Ramos (cell line): ENCODE data around the gene RAB4A.

Source experiments
- in situ Hi-C: fragments of 300-500 bp; cut with MboI; formaldehyde crosslinking; loops from one replicate; pipeline ENCODE4 v1.14.3; 2022; ENCODE audit warnings: low sequenced_read_pairs; ENCODE audit not compliant: unreplicated experiment

Gene RAB4A, protein sequence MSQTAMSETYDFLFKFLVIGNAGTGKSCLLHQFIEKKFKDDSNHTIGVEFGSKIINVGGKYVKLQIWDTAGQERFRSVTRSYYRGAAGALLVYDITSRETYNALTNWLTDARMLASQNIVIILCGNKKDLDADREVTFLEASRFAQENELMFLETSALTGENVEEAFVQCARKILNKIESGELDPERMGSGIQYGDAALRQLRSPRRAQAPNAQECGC

GRCh38 chr1:229270547-229271447 lies at the start of gene RAB4A:
RAB4A (plus strand) TSS chr1:229271111; CDS start chr1:229271340, 229 bp downstream.
- in situ Hi-C loops, result loop anchor here (25.0 kb wide), 1 partner anchor 1042 kb away; no protein-coding TSS in a partner anchor

DNA sequence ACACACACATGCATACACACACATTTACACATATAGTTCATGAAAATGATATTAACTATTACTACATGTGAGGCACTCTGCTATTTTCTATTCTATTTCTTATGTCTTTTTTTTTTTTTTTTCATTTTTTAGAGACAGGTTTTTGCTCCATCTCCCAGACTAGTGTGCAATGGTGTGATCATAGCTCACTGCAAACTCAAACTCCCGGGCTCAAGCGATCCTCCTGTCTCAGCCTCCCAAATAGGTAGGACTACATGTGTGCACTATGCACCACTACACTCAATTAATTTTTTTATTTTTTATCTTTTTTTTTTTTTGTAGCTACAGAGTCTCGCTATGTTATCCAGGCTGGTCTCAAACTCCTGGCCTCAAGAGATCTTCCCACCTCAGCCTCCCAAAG lies 48.8 kb upstream of the RAB4A start:
- in situ Hi-C loops, result no loop called here

DNA sequence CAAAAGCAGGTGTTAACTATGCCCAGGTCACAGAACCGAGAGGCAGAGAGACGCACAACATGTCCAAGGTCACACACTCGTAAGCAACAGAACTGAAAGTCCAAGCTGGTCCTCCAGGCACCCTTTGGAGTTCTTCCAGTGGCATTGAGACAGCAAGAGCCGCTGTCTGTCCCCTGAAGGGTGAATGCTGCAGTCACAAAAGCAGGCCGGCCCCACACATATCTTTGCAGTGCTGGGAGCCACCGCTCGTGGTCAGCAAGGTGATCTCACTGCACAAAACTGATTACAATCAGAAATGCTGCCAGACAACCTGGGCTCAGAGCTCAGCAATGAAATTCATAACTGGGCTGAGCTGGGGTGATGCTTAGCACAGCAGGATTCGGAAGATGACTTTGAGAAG lies 47.4 kb upstream of the RAB4A start:
- in situ Hi-C loops, result no loop called here

GRCh38 chr1:229224308-229224707 lies 46.6 kb upstream of the RAB4A start:
- in situ Hi-C loops, result no loop called here

- in situ Hi-C loops, result no loop called here
These were observed 45.6 kb upstream of the RAB4A start for GRCh38 chr1:229225331-229225782.

DNA sequence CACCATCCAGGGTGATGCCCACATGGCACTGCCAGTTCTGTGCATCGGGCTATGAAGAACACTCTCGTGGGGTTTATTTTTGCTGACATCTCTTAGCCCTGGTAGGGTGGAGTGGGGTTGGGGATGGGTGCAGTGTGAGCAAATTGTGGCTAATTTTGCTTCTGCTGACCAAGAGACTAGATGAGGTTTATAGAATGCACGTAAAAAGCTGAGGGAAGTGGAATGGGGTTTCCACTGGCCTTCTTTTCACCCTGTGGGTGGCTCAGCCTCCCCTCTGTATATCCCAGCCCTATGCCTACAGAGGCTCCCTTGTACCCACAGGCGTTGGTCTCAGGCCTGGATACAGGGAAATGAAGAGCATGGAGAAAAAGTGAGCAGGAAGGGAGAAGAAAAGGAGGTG lies 44.1 kb upstream of the RAB4A start:
- in situ Hi-C loops, result no loop called here

- in situ Hi-C loops, result no loop called here
These were observed 43.5 kb upstream of the RAB4A start for GRCh38 chr1:229227298-229227919.

- in situ Hi-C loops, result no loop called here
These were observed 42.4 kb upstream of the RAB4A start for GRCh38 chr1:229228522-229228921.

GRCh38 chr1:229229137-229229720 lies 41.7 kb upstream of the RAB4A start:
- in situ Hi-C loops, result no loop called here

GRCh38 chr1:229229721-229230139 lies 41.2 kb upstream of the RAB4A start:
- in situ Hi-C loops, result loop anchor here (10.0 kb wide), 1 partner anchor 555 kb away; no protein-coding TSS in a partner anchor

DNA sequence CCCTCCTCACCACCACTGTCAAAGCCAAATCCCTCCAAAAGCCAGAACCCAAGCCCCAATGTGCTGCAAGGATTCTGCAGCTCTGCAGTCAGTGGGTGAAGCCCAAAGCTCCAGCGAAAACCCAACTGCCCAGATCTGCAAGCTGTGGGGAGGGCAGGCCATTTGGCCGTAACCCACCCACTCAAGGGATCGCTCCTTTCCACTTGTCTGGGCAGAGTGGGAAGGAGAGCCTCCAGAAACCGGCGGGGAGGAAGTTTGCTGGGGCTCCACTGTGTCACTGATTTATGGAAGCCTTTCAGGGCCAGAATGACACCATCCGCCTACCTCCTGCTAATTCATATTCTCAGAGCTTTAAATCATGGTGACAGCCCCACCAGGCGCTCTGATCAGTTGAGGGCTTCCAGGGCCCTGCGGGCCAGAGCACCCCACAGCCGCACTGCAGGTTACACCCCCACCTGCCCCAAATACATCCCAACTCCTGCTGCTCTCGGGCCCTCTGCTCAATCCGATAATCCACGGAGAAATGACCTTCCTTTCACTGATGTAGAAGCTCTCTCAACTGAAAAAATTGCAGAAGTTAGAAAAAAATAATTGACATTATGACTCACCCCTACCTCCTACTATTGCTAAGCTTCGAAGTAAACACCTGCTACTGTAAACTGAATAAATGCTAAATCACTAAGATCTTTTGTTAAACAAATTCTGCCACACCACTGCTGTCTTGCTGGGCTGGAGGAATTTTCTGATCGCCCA lies 40.6 kb upstream of the RAB4A start:
- in situ Hi-C loops, result loop anchor here (10.0 kb wide), 1 partner anchor 556 kb away; no protein-coding TSS in a partner anchor

DNA sequence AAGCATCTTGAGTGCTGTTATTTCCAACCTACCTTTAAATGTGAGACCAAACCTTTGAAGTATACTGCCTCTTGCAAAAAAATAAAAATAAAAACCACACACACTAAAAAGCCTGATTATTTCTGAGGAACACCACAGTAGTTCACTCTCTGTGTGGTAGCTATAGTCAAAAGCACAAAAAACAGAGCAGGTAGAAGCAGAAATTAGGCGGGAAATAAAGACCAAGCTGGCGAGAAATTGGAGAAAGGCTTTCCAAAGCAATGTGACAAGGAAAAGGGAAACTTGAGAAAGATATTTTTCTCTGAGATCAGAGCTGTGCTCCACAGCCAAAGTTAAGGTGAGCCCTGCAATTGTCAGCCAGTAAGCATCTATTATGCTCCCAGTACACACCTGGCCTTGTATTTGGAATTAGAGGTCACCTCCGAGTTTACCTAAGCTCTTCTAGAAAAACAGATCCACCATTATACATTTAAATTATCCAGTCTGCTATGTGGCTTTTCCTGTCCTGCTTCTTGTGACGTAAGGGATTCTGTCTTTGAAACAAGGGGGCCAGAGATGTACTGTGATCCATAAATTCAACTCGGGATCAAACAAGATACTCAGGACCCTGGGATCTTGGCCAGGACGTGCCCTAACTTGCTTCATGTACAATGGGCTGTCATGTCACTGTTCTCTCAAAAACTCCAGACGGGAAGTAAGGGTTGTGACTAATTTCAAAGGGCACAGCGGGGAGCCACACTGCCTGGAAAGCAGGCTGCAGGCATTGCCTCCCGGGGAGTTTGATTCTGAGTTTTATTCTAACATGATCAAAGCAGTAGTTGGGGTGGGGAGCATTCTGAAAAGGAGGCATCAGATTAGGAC lies 39.8 kb upstream of the RAB4A start:
- in situ Hi-C loops, result loop anchor here (10.0 kb wide), 1 partner anchor 556 kb away; no protein-coding TSS in a partner anchor

DNA sequence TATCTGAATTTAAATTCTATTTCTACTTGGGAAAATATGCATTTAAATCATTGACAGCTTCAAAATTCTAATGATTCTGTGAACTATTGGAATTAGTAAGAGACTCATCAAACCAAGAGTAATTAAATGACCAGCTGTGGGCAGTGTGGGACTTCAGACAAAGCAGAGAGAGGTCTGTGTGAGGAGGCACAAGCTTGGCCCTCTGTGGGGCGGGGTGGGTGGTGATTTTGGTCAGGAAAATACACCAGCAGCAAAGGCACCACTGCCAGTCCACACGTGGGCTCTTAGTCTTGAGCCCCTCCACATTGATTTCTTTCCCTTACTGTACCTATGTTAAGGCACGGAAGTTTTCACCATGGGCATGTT lies 39.2 kb upstream of the RAB4A start:
- in situ Hi-C loops, result loop anchor here (10.0 kb wide), 1 partner anchor 557 kb away; no protein-coding TSS in a partner anchor

- in situ Hi-C loops, result loop anchor here (10.0 kb wide), 1 partner anchor 560 kb away; no protein-coding TSS in a partner anchor
These were observed 35.9 kb upstream of the RAB4A start for GRCh38 chr1:229234870-229235472.

DNA sequence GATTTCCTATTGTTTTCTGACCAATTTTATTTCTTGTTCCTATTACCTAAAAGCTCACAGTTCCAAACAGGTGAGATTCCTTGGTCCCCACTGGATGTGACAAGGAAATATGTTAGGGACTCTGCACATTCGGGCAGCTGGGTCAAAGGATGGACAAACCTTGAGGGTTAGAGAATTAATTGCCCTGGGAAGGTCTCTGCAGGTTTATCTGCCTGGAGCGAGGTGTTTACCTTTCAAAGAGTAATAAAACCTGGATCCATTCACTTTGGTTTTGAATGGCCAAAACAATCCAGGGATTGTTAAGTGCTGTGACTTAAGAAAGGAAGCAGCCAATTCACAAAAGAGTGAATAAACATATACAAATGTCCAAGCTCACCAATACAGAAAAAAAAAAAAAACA lies 33.6 kb upstream of the RAB4A start:
- in situ Hi-C loops, result loop anchor here (10.0 kb wide), 1 partner anchor 563 kb away; no protein-coding TSS in a partner anchor

DNA sequence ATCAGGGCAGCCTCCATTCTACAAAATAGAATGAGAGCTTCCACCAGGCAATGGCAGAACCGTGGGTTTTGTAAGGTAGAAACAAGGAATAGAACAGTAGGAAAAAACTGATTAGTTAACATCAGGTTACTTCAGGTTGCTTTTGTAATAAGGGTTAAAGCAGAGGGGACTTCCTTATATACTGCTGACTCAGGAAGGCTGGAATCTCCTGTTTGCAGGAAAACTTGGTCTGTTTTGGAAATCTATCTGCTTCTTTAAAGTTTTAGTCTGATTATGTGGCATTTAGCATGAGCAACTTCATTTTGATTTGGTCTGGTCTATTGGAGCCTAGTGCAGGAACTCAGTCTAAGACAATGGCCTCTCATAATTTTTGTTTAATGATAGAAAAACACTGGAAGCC lies 32.7 kb upstream of the RAB4A start:
- in situ Hi-C loops, result loop anchor here (10.0 kb wide), 1 partner anchor 563 kb away; no protein-coding TSS in a partner anchor

DNA sequence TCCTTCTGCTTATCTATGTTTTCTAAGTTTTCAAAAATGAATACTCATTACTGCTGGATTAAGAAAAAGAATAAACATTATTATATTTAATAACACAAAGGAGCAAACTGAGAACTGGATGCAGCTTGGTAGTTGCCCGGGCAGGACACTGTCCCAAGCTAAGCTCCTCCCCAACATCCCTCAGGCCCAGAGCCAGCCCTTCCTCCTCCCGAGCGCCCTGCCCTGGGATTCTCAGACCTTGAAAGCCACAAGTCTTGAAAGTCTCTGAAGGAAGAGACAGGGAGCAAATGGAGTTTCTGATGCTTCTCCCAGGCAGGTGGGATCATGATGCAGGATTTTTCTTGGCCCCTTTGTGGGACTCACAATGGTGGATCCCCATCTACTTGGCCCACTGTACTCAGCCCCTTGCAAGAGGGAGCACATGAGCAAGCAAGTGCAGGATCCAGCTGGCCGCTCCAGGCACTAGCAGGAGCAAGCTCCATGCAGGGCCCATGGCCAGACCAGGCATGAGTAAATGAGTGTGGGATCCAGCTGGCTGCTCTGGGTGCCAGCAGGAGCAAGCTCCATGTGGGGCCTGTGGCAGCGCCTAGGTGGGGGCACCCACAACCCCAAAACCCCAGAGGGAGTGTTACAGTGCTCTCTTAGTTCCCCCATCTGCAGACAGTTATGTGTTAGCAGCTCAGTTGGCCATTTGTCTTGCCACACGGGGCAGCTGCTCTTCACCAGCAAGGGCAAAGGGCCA lies 32.1 kb upstream of the RAB4A start:
- in situ Hi-C loops, result loop anchor here (10.0 kb wide), 1 partner anchor 564 kb away; no protein-coding TSS in a partner anchor
